ENCODE data around the gene TRMT13.

TRMT13 gene

GRCh38 chr1:100132566-100133477 lies at the start of gene TRMT13, which contains the start of gene SASS6:
Gene TRMT13 (plus strand): TSS chr1:100133163. CDS start chr1:100133169, 6 bp downstream.
Gene SASS6 (minus strand): TSS chr1:100132930. CDS start chr1:100132814, 116 bp downstream.
- peak; percentile 97 for DNase-seq (ENCODE audit: low spot score)

- no peak for DNase-seq (ENCODE audit: low spot score)
These were observed 45.6 kb upstream of the TRMT13 start for GRCh38 chr1:100087396-100087795.

GRCh38 chr1:100089082-100089481 lies 43.9 kb upstream of the TRMT13 start:
- no peak for DNase-seq (ENCODE audit: low spot score)

- no peak for DNase-seq (ENCODE audit: low spot score)
These were observed 42.5 kb upstream of the TRMT13 start for GRCh38 chr1:100090471-100090870.

- no peak for DNase-seq (ENCODE audit: low spot score)
These were observed 32.8 kb upstream of the TRMT13 start for GRCh38 chr1:100100202-100100601.

GRCh38 chr1:100101564-100101963 lies 31.4 kb upstream of the TRMT13 start:
- no peak for DNase-seq (ENCODE audit: low spot score)

GRCh38 chr1:100107696-100108095 lies 25.3 kb upstream of the TRMT13 start:
- no peak for DNase-seq (ENCODE audit: low spot score)

- DNase-seq (ENCODE audit: low spot score) = no peak
These were observed 23.4 kb upstream of the TRMT13 start for GRCh38 chr1:100109554-100110066.

GRCh38 chr1:100115524-100115923 lies 17.4 kb upstream of the TRMT13 start:
- no peak for DNase-seq (ENCODE audit: low spot score)

- DNase-seq (ENCODE audit: low spot score) = no peak
These were observed 10.8 kb upstream of the TRMT13 start for GRCh38 chr1:100122177-100122576.

GRCh38 chr1:100127226-100127625 lies 5.7 kb upstream of the TRMT13 start:
- no peak for DNase-seq (ENCODE audit: low spot score)

- DNase-seq (ENCODE audit: low spot score) = no peak
These were observed 2.3 kb upstream of the TRMT13 start for GRCh38 chr1:100130552-100131077.

GRCh38 chr1:100131623-100132022 lies 1.3 kb upstream of the TRMT13 start:
- DNase-seq (ENCODE audit: low spot score) = no peak

- no peak for DNase-seq (ENCODE audit: low spot score)
These were observed 1.9 kb downstream of the TRMT13 start for GRCh38 chr1:100134872-100135271.

- no peak for DNase-seq (ENCODE audit: low spot score)
These were observed 4.6 kb downstream of the TRMT13 start for GRCh38 chr1:100137602-100138001.

- DNase-seq (ENCODE audit: low spot score) = no peak
These were observed 8.2 kb downstream of the TRMT13 start for GRCh38 chr1:100141192-100141591.

GRCh38 chr1:100142343-100142742 lies 9.4 kb downstream of the TRMT13 start:
- no peak for DNase-seq (ENCODE audit: low spot score)

- no peak for DNase-seq (ENCODE audit: low spot score)
These were observed 12.2 kb downstream of the TRMT13 start for GRCh38 chr1:100145116-100145515.

GRCh38 chr1:100146958-100147357 lies 14.0 kb downstream of the TRMT13 start:
- no peak for DNase-seq (ENCODE audit: low spot score)

GRCh38 chr1:100147875-100148274 lies 14.9 kb downstream of the TRMT13 start:
- no peak for DNase-seq (ENCODE audit: low spot score)

GRCh38 chr1:100151679-100152078 lies 18.7 kb downstream of the TRMT13 start:
- DNase-seq (ENCODE audit: low spot score) = no peak

GRCh38 chr1:100152271-100152670 lies 19.3 kb downstream of the TRMT13 start:
- no peak for DNase-seq (ENCODE audit: low spot score)

- no peak for DNase-seq (ENCODE audit: low spot score)
These were observed 29.9 kb downstream of the TRMT13 start for GRCh38 chr1:100162881-100163280.
